GM12878 (cell line): ENCODE results near the gene SUOX.

ENCODE experiments used
- NFIC ChIP-seq: IDR thresholded peaks from 2 replicates; pipeline ENCODE4 v1.6.1; 2012; ENCODE audit warnings: low read depth, mild to moderate bottlenecking, inconsistent platforms, low read length, moderate library complexity
- POLR2A ChIP-seq: IDR thresholded peaks from 2 replicates; pipeline ENCODE4 v1.6.1; 2011; ENCODE audit warnings: low read depth, mild to moderate bottlenecking, low read length
- POLR2AphosphoS5 ChIP-seq: IDR thresholded peaks from 2 replicates; pipeline ENCODE4 v1.6.1; 2011; ENCODE audit warnings: mild to moderate bottlenecking, low read length, inconsistent platforms
- SMC3 ChIP-seq: IDR thresholded peaks from 2 replicates; pipeline ENCODE4 v1.6.1; 2011; ENCODE audit warnings: low read length, improper control_type of control experiment, borderline replicate concordance
- SP1 ChIP-seq: IDR thresholded peaks from one replicate; pipeline ENCODE4 v1.6.1; 2011; ENCODE audit warnings: low read depth, low read length
- TF ChIP-seq, protein P1 (sequence below), 3 experiments: IDR thresholded peaks in 2 of 3; conservative IDR thresholded peaks in 1 of 3; 2 replicates each; pipeline ENCODE4 v1.5.1; 2011; ENCODE audit warnings: low read depth in 3 of 3, low read length in 3 of 3, mild to moderate bottlenecking in 3 of 3, control low read depth in 2 of 3, moderate library complexity in 2 of 3, inconsistent platforms in 1 of 3, mixed read lengths in 1 of 3; ENCODE audit not compliant: control insufficient read depth in 2 of 3, insufficient read depth in 1 of 3; ENCODE audit errors: extremely low read depth in 1 of 3
- TF ChIP-seq, protein P2 (sequence below): IDR thresholded peaks from 2 replicates; pipeline ENCODE4 v1.6.1; 2012; ENCODE audit warnings: mild to moderate bottlenecking, low read depth, low read length
- TF ChIP-seq, protein P3 (sequence below): IDR thresholded peaks from 2 replicates; pipeline ENCODE4 v1.6.1; 2011; ENCODE audit warnings: low read depth, low read length, improper control_type of control experiment, borderline replicate concordance
- TF ChIP-seq, protein P4 (sequence below): IDR thresholded peaks from 2 replicates; pipeline ENCODE4 v1.6.1; 2011; ENCODE audit warnings: low read depth, mild to moderate bottlenecking, low read length, moderate library complexity, borderline replicate concordance; ENCODE audit errors: extremely low read depth

DNA sequence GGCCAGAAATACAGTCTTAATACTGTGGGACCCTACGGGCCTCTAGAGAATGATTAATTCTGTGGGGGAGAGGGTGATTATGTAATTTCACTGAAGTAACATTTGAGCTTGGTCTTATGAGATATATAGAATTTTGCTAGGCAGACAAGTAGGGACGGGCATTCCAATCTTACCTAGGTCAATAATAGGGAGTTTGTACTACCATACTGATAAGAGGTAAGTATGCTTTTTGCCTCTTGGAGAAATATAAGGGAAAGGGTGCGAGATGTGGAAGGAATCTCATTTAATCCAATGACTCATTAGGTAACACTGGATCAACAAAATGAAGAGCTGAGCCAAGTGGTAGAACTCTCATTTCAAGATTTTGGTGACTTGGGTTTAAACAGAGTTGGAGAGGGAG is 18.0 kb upstream of the SUOX start:
- TF ChIP-seq SP1 (no peak), SMC3 (no peak), POLR2A (no peak), NFIC (no peak), POLR2AphosphoS5 (no peak)
- TF ChIP-seq, protein P1, sequence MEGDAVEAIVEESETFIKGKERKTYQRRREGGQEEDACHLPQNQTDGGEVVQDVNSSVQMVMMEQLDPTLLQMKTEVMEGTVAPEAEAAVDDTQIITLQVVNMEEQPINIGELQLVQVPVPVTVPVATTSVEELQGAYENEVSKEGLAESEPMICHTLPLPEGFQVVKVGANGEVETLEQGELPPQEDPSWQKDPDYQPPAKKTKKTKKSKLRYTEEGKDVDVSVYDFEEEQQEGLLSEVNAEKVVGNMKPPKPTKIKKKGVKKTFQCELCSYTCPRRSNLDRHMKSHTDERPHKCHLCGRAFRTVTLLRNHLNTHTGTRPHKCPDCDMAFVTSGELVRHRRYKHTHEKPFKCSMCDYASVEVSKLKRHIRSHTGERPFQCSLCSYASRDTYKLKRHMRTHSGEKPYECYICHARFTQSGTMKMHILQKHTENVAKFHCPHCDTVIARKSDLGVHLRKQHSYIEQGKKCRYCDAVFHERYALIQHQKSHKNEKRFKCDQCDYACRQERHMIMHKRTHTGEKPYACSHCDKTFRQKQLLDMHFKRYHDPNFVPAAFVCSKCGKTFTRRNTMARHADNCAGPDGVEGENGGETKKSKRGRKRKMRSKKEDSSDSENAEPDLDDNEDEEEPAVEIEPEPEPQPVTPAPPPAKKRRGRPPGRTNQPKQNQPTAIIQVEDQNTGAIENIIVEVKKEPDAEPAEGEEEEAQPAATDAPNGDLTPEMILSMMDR (IDR thresholded peaks at IDR 0.05 in 2 of 3, conservative IDR thresholded peaks at IDR 0.05 in 1 of 3; ENCODE audit: control insufficient read depth in 2 of 3, extremely low read depth in 1 of 3, insufficient read depth in 1 of 3, low read depth in 3 of 3, low read length in 3 of 3) = no peak
- TF ChIP-seq, protein P2, sequence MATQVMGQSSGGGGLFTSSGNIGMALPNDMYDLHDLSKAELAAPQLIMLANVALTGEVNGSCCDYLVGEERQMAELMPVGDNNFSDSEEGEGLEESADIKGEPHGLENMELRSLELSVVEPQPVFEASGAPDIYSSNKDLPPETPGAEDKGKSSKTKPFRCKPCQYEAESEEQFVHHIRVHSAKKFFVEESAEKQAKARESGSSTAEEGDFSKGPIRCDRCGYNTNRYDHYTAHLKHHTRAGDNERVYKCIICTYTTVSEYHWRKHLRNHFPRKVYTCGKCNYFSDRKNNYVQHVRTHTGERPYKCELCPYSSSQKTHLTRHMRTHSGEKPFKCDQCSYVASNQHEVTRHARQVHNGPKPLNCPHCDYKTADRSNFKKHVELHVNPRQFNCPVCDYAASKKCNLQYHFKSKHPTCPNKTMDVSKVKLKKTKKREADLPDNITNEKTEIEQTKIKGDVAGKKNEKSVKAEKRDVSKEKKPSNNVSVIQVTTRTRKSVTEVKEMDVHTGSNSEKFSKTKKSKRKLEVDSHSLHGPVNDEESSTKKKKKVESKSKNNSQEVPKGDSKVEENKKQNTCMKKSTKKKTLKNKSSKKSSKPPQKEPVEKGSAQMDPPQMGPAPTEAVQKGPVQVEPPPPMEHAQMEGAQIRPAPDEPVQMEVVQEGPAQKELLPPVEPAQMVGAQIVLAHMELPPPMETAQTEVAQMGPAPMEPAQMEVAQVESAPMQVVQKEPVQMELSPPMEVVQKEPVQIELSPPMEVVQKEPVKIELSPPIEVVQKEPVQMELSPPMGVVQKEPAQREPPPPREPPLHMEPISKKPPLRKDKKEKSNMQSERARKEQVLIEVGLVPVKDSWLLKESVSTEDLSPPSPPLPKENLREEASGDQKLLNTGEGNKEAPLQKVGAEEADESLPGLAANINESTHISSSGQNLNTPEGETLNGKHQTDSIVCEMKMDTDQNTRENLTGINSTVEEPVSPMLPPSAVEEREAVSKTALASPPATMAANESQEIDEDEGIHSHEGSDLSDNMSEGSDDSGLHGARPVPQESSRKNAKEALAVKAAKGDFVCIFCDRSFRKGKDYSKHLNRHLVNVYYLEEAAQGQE = no peak
- TF ChIP-seq, protein P3, sequence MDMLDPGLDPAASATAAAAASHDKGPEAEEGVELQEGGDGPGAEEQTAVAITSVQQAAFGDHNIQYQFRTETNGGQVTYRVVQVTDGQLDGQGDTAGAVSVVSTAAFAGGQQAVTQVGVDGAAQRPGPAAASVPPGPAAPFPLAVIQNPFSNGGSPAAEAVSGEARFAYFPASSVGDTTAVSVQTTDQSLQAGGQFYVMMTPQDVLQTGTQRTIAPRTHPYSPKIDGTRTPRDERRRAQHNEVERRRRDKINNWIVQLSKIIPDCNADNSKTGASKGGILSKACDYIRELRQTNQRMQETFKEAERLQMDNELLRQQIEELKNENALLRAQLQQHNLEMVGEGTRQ = no peak
- TF ChIP-seq, protein P4, sequence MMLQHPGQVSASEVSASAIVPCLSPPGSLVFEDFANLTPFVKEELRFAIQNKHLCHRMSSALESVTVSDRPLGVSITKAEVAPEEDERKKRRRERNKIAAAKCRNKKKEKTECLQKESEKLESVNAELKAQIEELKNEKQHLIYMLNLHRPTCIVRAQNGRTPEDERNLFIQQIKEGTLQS = no peak
